ENCODE data around the gene MRPL41.
A peak's percentile ranks its signal among the peaks of the same experiment; 100 is the strongest.
"Not testable (repeated sequence)": the region's sequence is repeated elsewhere in the genome, so short reads cannot be mapped to it uniquely, and the experiment has no call there.

The MRPL41 gene

GRCh38 chr9:137551264-137552021 is at the start of gene MRPL41:
Gene MRPL41 (plus strand): TSS chr9:137551879. CDS start chr9:137552082, 203 bp downstream.
- DNase-seq: peak; percentile 73

GRCh38 chr9:137502008-137502911 is 49.4 kb upstream of the MRPL41 start:
- no peak for DNase-seq

- DNase-seq: no peak
Observed at GRCh38 chr9:137504432-137504777, 47.3 kb upstream of the MRPL41 start.

DNA sequence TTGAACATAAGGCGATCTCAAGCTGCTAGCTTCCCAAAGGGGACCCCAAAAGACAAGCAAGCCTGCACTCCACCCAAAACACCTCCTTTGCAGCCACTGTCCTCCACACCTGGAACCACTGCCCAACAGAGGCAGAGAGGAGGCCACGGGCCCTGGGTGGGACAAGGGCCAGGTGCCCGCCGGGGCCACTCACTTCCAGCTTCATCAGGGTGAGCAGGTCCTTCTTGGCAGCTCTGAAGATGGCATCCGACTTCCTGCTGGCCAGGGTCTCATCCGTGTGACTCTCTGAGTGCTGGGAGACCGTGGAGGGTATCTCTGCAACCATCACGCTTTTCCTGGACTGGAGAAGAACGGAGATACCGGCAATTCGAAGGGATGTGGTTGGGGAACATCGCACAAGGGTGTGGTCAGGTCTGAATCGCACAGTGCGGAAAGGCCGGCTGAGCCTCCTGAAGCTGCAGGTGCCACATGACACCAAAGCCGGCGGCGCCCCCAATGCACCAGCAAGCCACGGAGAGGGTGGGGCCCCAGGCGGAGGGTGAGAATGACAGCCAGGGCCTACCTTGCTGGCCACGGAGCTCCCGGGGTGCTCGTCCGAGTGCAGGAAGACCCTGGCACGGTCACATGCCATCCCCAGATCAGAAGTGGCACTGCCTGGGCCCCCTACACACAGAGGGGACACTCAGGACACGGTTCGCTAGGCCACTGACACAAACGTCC is 46.1 kb upstream of the MRPL41 start:
- no peak for DNase-seq

GRCh38 chr9:137506274-137506673 is 45.4 kb upstream of the MRPL41 start:
- no peak for DNase-seq

DNA sequence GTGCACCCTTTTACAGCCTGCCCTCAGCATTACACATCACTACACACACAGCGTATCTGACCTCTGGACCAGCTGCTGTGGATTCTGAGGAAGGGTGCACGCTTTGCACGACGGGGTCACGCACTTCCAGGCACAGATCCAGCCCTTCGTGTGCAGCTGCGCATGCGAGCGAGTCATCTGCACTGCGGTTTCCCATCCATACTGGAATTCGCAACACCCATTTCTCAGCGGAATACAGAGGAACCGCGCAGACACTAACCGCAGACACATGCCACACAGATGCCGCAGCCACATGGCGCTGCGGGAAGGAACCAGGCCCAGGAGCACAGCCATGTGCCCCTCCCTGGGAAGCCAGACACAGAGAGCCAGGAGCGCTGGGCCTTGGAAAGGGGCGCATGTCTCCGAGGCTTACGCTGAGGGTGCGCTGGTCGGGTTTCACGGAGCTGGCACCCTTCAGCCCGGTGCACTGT is 44.9 kb upstream of the MRPL41 start:
- no peak for DNase-seq

GRCh38 chr9:137509198-137509597 is 42.5 kb upstream of the MRPL41 start:
- no peak for DNase-seq

- DNase-seq: not testable (repeated sequence)
Observed at GRCh38 chr9:137511126-137511525, 40.6 kb upstream of the MRPL41 start.

- no peak for DNase-seq
Observed at GRCh38 chr9:137511758-137512463, 39.8 kb upstream of the MRPL41 start.

DNA sequence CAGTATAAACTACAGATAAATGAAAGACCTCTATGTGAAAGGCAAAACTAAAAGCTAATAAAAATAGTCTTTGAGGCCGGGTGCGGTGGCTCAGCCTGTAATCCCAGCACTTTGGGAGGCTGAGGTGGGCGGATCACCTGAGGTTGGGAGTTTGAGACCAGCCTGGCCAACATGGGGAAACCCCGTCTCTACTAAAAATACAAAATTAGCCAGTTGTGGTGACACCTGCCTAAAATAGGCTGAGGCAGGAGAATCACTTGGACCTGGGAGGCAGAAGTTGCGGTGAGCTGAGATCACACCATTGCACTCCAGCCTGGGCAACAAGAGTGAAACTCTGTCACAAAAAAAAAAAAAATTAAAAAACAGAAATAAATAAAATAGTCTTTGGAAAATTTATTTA is 38.5 kb upstream of the MRPL41 start:
- not testable (repeated sequence) for DNase-seq

DNA sequence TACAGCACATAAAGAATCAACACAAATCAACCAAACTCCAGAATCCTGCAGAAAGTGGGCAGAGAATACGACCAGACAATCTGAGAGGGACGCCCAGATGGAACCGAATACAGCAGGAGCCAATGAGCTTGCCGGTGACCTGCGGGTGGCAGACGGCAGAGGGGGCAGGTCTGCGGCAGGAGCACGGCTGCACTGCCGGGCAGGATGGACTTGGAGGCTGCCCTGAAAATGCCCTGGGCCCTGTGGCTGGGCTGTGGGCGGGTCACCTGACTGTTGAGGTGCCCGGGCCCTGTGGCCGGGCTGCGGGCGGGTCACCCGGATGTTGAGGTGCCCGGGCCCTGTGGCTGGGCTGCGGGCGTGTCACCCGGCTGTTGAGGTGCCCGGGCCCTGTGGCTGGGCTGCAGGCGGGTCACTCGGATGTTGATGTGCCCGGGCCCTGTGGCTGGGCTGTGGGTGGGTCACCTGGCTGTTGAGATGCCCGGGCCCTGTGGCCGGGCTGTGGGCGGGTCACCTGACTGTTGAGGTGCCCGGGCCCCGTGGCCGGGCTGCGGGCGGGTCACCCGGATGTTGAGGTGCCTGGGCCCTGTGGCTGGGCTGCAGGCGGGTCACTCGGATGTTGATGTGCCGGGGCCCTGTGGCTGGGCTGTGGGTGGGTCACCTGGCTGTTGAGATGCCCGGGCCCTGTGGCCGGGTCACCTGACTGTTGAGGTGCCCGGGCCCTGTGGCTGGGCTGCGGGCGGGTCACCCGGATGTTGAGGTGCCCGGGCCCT is 37.7 kb upstream of the MRPL41 start:
- DNase-seq: not testable (repeated sequence)

GRCh38 chr9:137514691-137515337 is 36.9 kb upstream of the MRPL41 start:
- DNase-seq: no peak

GRCh38 chr9:137515338-137515724 is 36.3 kb upstream of the MRPL41 start:
- DNase-seq: no peak

- no peak for DNase-seq
Observed at GRCh38 chr9:137516144-137516917, 35.3 kb upstream of the MRPL41 start.

- not testable (repeated sequence) for DNase-seq
Observed at GRCh38 chr9:137518661-137519459, 32.8 kb upstream of the MRPL41 start.

DNA sequence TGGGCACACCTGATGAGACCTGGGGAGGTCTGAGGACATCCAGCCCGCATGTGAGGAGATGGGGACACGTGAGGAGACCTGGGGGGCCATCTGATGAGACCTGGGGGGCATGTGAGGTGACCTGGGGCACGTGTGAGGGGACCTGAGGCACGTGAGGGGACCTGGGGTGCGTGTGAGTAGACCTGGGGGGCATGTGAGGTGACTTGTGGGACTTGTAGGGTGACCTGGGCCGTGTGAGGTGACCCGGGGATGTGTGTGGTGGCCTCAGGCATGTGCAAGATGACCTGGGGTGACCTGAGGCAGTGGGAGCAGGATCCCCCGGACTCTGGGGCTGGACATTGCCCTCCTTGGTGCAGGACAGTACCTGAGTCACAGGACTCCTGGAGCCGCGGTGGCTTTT is 32.1 kb upstream of the MRPL41 start:
- DNase-seq: no peak

GRCh38 chr9:137520614-137521404 is 30.9 kb upstream of the MRPL41 start:
- no peak for DNase-seq

DNA sequence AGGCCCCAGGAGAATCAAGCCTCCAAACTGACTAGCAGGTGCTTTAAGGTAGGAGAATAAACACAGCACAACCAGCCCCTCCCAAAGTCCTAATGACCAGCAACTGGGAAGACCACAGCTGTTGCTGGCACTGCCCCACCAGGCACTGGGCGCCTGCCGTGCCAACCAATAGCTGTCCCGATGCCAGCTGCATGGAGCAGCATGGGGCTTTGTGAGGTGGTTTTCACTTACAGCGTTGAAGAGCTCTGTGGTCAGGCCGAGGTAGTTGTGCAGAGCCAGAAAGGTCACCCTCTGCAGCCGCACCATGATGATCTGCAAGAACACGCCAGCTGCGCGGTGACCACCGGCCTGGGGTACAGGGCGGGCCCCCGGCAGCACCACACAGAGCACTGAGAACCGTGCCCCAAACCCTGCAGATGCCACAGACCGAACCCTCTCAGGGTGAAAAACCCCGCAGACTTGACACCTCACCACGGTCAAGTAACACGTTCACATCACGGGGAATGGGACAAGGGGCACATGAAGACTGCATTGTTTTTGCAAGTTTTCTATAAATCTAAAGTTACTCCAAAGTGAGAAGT is 30.2 kb upstream of the MRPL41 start:
- no peak for DNase-seq

Data from activated T-cell treated with anti-CD3 and anti-CD28 coated beads for 4 hours (primary cell).